ENCODE data around the gene DNAAF8.

The DNAAF8 gene

GRCh38 chr16:4689864-4690704 is 44.3 kb upstream of the DNAAF8 start:
- no peak overlapping the region for H2AFZ ChIP-seq (ENCODE audit: low read length, unreplicated experiment)
- 0 out of 2 replicates have a peak, but pooled peaks cover 3% of the 10 kb centered on the region for H3K36me3 ChIP-seq (ENCODE audit: insufficient read depth, low read length)
- peaks cover 9% of the 10 kb centered on the region for H3K4me1 ChIP-seq (ENCODE audit: control insufficient read depth, insufficient read depth, low read length, unreplicated experiment)
- H3K27me3 ChIP-seq (ENCODE audit: insufficient read depth, low read length) = no peaks in the 10 kb centered on the region
- H3K4me3 ChIP-seq (ENCODE audit: low read depth, low read length) = no peak overlapping the region
- H3K27ac ChIP-seq (ENCODE audit: low read depth, low read length) = no peak overlapping the region
- H3K79me2 ChIP-seq (ENCODE audit: control insufficient read depth, insufficient read depth, low read length, unreplicated experiment) = no peaks in the 10 kb centered on the region

GRCh38 chr16:4690946-4691665 is 43.2 kb upstream of the DNAAF8 start:
- no peak overlapping the region for H3K27ac ChIP-seq (ENCODE audit: low read depth, low read length)

DNA sequence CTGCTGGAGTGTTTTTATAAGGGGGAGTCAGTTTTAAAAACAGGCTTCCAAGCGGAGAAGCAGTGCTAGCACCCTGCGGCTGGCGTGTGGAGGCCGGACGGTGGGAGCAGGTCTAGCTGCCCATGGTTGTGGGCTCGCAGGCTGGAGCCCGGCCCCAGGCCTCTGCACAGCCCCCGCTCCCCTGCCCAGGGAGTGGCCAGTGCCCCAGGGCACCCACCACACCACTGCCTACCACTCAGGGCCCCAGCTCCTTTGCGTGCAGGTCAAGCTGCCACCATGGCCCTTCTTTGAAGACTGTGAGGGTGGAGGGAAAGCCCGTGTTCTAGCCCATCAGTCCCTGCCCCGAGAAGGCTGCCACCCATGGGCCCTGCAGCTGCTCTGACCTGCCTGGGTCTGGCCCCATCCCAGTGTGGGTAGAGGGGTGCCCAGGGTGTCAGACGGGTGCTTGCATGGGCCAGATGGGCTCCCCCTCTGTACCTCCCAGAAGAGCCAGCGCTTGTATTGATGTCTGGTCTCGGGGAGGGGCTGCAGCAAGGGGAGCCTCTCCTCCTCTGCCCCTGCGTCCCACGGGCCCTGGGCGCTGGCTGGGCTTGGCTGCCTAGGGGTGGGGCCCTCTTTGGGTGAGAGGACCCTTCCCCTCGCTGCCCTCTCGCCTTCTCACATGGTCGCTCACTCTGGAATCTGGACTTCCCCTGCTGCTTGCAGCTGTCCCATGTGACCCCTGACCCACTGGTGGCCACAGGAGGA is 42.5 kb upstream of the DNAAF8 start:
- Histone ChIP-seq H3K27me3 (ENCODE audit: insufficient read depth, low read length) (no peaks in the 10 kb centered on the region), H3K4me3 (ENCODE audit: low read depth, low read length) (no peak overlapping the region), H2AFZ (ENCODE audit: low read length, unreplicated experiment) (no peak overlapping the region), H3K4me1 (ENCODE audit: control insufficient read depth, insufficient read depth, low read length, unreplicated experiment) (peaks cover 22% of the 10 kb centered on the region), H3K36me3 (ENCODE audit: insufficient read depth, low read length) (peaks cover 3% of the 10 kb centered on the region; the same call in 1 of the 2 replicates), H3K27ac (ENCODE audit: low read depth, low read length) (no peak overlapping the region), H3K79me2 (ENCODE audit: control insufficient read depth, insufficient read depth, low read length, unreplicated experiment) (no peaks in the 10 kb centered on the region)

More at GRCh38 chr16:4690946-4691665, 43.2 kb upstream of the DNAAF8 start:
- Histone ChIP-seq H3K27me3 (ENCODE audit: insufficient read depth, low read length) (no peaks in the 10 kb centered on the region), H3K79me2 (ENCODE audit: control insufficient read depth, insufficient read depth, low read length, unreplicated experiment) (no peaks in the 10 kb centered on the region), H3K4me3 (ENCODE audit: low read depth, low read length) (no peak overlapping the region), H2AFZ (ENCODE audit: low read length, unreplicated experiment) (no peak overlapping the region), H3K4me1 (ENCODE audit: control insufficient read depth, insufficient read depth, low read length, unreplicated experiment) (peaks cover 18% of the 10 kb centered on the region), H3K36me3 (ENCODE audit: insufficient read depth, low read length) (peaks cover 3% of the 10 kb centered on the region; the same call in 1 of the 2 replicates)

DNA sequence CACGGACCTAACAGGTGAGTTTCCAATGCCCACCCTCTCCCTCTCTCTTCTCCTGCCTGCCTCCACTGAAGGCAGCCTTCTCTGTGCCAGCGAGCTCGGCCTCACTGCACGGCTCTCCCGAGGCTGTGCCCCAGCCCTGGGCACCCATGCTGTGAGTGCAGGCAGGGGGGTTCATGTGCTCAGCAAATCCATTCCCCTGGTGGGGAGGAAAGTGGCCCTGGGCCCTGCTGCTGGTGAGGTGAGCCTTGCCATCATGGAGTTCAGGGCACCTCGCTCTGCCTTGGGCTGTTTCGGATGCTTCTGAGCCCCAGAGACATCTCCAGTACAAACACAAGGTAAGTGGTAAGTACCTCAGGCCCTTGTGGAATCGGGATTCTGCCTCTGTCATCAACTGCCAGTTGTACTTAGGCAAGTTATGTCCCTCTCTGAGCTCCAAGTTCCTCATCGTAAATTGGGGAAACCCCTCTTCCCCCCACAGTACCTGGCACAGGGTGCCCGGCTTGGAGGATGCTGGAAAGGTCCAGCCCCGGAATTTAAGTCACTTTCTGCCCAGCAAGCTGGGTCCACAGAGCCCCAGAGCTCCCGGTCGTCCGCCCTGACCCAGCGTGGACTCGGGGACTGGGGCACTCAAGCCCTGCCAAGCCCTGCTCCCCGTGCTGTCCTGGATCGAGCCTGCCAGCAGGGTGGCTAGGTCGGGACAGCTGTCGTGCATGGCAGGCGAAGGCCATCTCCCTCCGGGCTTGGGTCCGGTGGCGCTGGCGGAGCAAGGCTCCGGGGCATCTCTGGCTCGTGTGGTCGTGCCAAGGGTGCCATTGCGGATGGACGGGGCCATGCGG is 41.7 kb upstream of the DNAAF8 start:
- H3K27ac ChIP-seq (ENCODE audit: low read depth, low read length) = no peak overlapping the region

DNA sequence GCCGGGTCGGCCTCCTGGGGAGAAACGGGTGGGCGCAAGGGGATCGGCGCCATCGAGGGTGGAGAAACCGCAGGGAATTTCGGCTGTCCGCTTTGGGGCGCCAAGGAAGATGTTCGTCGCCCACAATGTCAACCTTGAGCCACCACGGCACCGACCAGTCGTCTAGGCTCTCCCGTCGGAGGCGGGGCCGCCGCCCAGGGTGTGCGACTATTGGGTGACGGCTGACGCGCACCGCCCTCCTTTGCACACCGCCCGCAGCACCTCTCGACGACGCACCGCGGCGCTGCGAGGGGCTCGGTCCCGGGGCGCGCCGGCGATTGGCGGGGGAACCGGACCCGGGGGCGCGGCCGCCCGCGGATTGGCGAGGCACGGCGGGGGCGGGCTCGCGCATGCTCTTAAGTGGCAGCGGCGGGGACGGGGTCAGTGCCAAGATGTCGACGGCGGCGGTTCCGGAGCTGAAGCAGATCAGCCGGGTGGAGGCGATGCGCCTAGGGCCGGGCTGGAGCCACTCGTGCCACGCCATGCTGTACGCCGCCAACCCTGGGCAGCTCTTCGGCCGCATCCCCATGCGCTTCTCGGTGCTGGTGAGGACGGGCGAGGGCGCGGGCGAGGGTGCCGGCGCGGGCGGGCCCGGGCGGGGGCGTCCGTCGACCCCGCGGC is 40.9 kb upstream of the DNAAF8 start, which contains the start of gene NUDT16L1:
Gene NUDT16L1, plus strand, starts transcription at position 267 of the 660 bp plus-strand sequence. Its CDS starts 165 bp downstream, at position 432.
- Histone ChIP-seq H3K36me3 (ENCODE audit: insufficient read depth, low read length) (no peaks in the 10 kb centered on the region; the same call in 1 of the 2 replicates), H3K27ac (ENCODE audit: low read depth, low read length) (peak within 1 kb of the TSS; percentile 17; the same call in 1 of the 2 replicates), H2AFZ (ENCODE audit: low read length, unreplicated experiment) (peak within 1 kb of the TSS; percentile 73), H3K4me1 (ENCODE audit: control insufficient read depth, insufficient read depth, low read length, unreplicated experiment) (peaks cover 22% of the 10 kb centered on the region), H3K4me3 (ENCODE audit: low read depth, low read length) (peak within 1 kb of the TSS; percentile 89), H3K27me3 (ENCODE audit: insufficient read depth, low read length) (no peaks in the 10 kb centered on the region), H3K79me2 (ENCODE audit: control insufficient read depth, insufficient read depth, low read length, unreplicated experiment) (no peaks in the 10 kb centered on the region)

More for the DNA sequence above, 41.7 kb upstream of the DNAAF8 start:
- peak overlapping the region; percentile 89 for H3K4me3 ChIP-seq (ENCODE audit: low read depth, low read length)
- peak overlapping the region; percentile 73 for H2AFZ ChIP-seq (ENCODE audit: low read length, unreplicated experiment)
- H3K27me3 ChIP-seq (ENCODE audit: insufficient read depth, low read length) = no peaks in the 10 kb centered on the region
- H3K36me3 ChIP-seq (ENCODE audit: insufficient read depth, low read length) = peaks cover 2% of the 10 kb centered on the region; the same call in 1 of the 2 replicates
- H3K79me2 ChIP-seq (ENCODE audit: control insufficient read depth, insufficient read depth, low read length, unreplicated experiment) = no peaks in the 10 kb centered on the region
- H3K4me1 ChIP-seq (ENCODE audit: control insufficient read depth, insufficient read depth, low read length, unreplicated experiment) = peaks cover 22% of the 10 kb centered on the region

GRCh38 chr16:4693956-4694641 is 40.2 kb upstream of the DNAAF8 start:
- H3K27me3 ChIP-seq (ENCODE audit: insufficient read depth, low read length) = no peaks in the 10 kb centered on the region
- H3K36me3 ChIP-seq (ENCODE audit: insufficient read depth, low read length) = no peaks in the 10 kb centered on the region; the same call in 1 of the 2 replicates
- H3K4me3 ChIP-seq (ENCODE audit: low read depth, low read length) = peak overlapping the region; percentile 89
- peak overlapping the region; percentile 62 for H2AFZ ChIP-seq (ENCODE audit: low read length, unreplicated experiment)
- H3K27ac ChIP-seq (ENCODE audit: low read depth, low read length) = peak overlapping the region; percentile 17; the same call in 1 of the 2 replicates
- H3K79me2 ChIP-seq (ENCODE audit: control insufficient read depth, insufficient read depth, low read length, unreplicated experiment) = no peaks in the 10 kb centered on the region
- H3K4me1 ChIP-seq (ENCODE audit: control insufficient read depth, insufficient read depth, low read length, unreplicated experiment) = peaks cover 22% of the 10 kb centered on the region

DNA sequence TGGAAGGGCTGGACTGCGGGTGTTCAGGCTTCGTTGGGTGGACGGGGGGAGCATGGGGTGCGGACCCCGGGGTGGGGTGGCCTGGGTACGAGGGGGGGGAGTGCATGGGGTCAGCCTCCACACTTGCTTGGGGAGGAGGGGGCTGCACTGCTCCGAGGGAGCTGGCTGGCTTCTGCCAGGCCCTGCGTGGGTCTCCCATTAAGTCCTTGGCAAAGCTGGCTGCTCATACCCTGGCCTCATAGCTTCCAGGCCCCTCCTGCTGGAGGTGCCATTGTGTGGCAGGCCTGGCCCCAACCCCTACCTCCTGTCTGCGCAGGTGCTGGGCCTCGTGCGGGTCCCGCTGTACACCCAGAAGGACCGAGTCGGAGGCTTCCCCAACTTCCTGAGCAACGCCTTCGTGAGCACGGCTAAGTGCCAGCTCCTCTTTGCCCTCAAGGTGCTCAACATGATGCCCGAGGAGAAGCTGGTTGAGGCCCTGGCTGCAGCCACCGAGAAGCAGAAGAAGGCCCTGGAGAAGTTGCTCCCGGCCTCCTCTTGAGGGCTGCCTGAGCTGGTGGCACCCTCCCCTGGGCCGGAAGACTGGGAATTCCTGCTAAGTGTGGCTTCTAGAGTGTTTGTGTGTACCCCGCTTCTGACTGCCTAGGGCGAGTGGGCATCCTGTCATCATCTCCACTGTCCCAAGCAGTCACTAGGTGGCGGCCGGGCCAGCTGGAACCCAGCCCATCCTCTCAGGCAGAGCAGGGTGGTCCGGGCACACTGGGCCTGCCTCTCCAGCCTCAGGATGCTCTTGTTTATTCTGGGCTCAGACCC is 39.5 kb upstream of the DNAAF8 start:
- no peaks in the 10 kb centered on the region for H3K27me3 ChIP-seq (ENCODE audit: insufficient read depth, low read length)
- H3K27ac ChIP-seq (ENCODE audit: low read depth, low read length) = no peak overlapping the region
- peaks cover 22% of the 10 kb centered on the region for H3K4me1 ChIP-seq (ENCODE audit: control insufficient read depth, insufficient read depth, low read length, unreplicated experiment)
- no peak overlapping the region for H2AFZ ChIP-seq (ENCODE audit: low read length, unreplicated experiment)
- H3K79me2 ChIP-seq (ENCODE audit: control insufficient read depth, insufficient read depth, low read length, unreplicated experiment) = no peaks in the 10 kb centered on the region
- peak overlapping the region; percentile 89 for H3K4me3 ChIP-seq (ENCODE audit: low read depth, low read length)
- H3K36me3 ChIP-seq (ENCODE audit: insufficient read depth, low read length) = no peaks in the 10 kb centered on the region; the same call in 1 of the 2 replicates

- H2AFZ ChIP-seq (ENCODE audit: low read length, unreplicated experiment) = no peak overlapping the region
- no peak overlapping the region for H3K27ac ChIP-seq (ENCODE audit: low read depth, low read length)
- H3K27me3 ChIP-seq (ENCODE audit: insufficient read depth, low read length) = no peaks in the 10 kb centered on the region
- H3K36me3 ChIP-seq (ENCODE audit: insufficient read depth, low read length) = peaks cover 2% of the 10 kb centered on the region; the same call in 1 of the 2 replicates
- H3K79me2 ChIP-seq (ENCODE audit: control insufficient read depth, insufficient read depth, low read length, unreplicated experiment) = no peaks in the 10 kb centered on the region
- no peak overlapping the region; the same call in 1 of the 2 replicates for H3K4me3 ChIP-seq (ENCODE audit: low read depth, low read length)
- H3K4me1 ChIP-seq (ENCODE audit: control insufficient read depth, insufficient read depth, low read length, unreplicated experiment) = peaks cover 22% of the 10 kb centered on the region
Measured at GRCh38 chr16:4695473-4696171, 38.7 kb upstream of the DNAAF8 start.
